Esophagus squamous epithelium (tissue), 5 donors: ENCODE results near the gene P2RY12. TPM values are rescaled to one million over a fixed set of nuclear protein-coding genes. Genes with fewer than 3 reads are reported as not detected.
"Not testable (repeated sequence)": the region's sequence is repeated elsewhere in the genome, so short reads cannot be mapped to it uniquely, and the experiment has no call there.

Source experiments
- DNase-seq: peaks from one replicate; lab custom pipeline; 2025; lab: John Stamatoyannopoulos, UW
- H3K27ac ChIP-seq, 4 donors: fragments of 200-600 bp; sonication (generic); one replicate each; pipeline ENCODE4 v1.5.1; 2016 to 2019; ENCODE audit warnings: mild to moderate bottlenecking in 1 of 4
- H3K27me3 ChIP-seq, 4 donors: fragments of 200-600 bp; sonication (generic); 1 replicate in 3 of 4; 2 replicates in 1 of 4; pipeline versions ENCODE4 v1.5.1 to v1.6.0; 2017 to 2021; ENCODE audit warnings: antibody characterized with exemption in 1 of 4
- H3K36me3 ChIP-seq, 3 donors: fragments of 200-600 bp; sonication (generic); one replicate each; pipeline ENCODE4 v1.5.1; 2016 to 2019
- H3K4me1 ChIP-seq, 3 donors: fragments of 200-600 bp; sonication (generic); one replicate each; pipeline ENCODE4 v1.5.1; 2017 to 2019
- H3K4me3 ChIP-seq, 4 donors: fragments of 200-600 bp; sonication (generic); 1 replicate in 3 of 4; 2 replicates in 1 of 4; pipeline ENCODE4 v1.5.1; 2016 to 2019; ENCODE audit warnings: mild to moderate bottlenecking in 2 of 4, moderate library complexity in 1 of 4
- H3K9me3 ChIP-seq, 3 donors: fragments of 200-600 bp; sonication (generic); one replicate each; pipeline ENCODE4 v1.5.1; 2016 to 2019
- POLR2A ChIP-seq, 4 donors: fragments of 450-650 bp; IDR thresholded peaks; one replicate each; pipeline ENCODE4 v1.6.1; 2017; ENCODE audit warnings: antibody characterized with exemption in 4 of 4, mild to moderate bottlenecking in 4 of 4, moderate library complexity in 3 of 4
- WGBS, 2 donors: methylation state at CpG; one replicate each; pipeline ENCODE4 v1.1.5; 2018; 5-methylcytosine and 5-hydroxymethylcytosine counted together
- intact Hi-C: fragments of 100-400 bp; cut with DNase I; formaldehyde crosslinking; loops from one replicate; pipeline ENCODE4 v1.15.0; 2022
- total RNA-seq, 4 donors: library from RNA; depleted of rRNA; stranded (reverse); fragments of >200 nt; gene quantifications; one replicate each; pipeline ENCODE4 v1.1.0, GENCODE V29; 2016
- TF ChIP-seq, protein P1 (sequence below), 6 experiments: fragments of 450-650 bp in 4 of 6; fragments of 200-600 bp in 2 of 6; sonication (generic) in 2 of 6; IDR thresholded peaks; one replicate each; pipeline ENCODE4 v1.5.1; 2016 to 2019; ENCODE audit warnings: antibody characterized with exemption in 6 of 6, mild to moderate bottlenecking in 4 of 6, moderate library complexity in 4 of 6
- donor health status: DM: yes; HTN: yes; CAD: no.

The P2RY12 gene
- total RNA-seq, 4 donors from 2014 or later = 1.9 to 3.1 TPM; not detected in 2

DNA sequence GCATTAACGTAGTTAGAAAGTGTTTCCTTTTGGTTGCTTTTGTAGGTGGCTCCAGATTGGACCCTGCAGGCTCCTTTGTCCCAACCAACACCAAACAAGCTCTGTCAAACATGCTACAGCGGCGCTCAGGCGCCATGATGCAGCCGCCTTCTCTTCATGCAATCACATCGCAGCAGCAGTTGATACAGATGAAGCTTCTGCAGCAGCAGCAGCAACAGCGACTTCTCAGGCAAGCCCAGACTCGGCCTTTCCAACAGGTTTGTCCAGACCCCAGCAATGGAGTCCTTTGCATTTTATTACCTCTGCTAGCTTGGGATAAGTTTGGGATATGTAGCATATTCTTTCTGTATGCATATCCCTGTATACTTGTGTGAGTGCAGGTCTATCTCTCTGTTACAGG is 10.1 kb upstream of the P2RY12 start:
- TF ChIP-seq, protein P1, sequence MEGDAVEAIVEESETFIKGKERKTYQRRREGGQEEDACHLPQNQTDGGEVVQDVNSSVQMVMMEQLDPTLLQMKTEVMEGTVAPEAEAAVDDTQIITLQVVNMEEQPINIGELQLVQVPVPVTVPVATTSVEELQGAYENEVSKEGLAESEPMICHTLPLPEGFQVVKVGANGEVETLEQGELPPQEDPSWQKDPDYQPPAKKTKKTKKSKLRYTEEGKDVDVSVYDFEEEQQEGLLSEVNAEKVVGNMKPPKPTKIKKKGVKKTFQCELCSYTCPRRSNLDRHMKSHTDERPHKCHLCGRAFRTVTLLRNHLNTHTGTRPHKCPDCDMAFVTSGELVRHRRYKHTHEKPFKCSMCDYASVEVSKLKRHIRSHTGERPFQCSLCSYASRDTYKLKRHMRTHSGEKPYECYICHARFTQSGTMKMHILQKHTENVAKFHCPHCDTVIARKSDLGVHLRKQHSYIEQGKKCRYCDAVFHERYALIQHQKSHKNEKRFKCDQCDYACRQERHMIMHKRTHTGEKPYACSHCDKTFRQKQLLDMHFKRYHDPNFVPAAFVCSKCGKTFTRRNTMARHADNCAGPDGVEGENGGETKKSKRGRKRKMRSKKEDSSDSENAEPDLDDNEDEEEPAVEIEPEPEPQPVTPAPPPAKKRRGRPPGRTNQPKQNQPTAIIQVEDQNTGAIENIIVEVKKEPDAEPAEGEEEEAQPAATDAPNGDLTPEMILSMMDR (IDR thresholded peaks at IDR 0.05) = no peak
- TF ChIP-seq POLR2A (IDR thresholded peaks at IDR 0.05) = no peak
- intact Hi-C loops = no loop called here
- no peak for DNase-seq

DNA sequence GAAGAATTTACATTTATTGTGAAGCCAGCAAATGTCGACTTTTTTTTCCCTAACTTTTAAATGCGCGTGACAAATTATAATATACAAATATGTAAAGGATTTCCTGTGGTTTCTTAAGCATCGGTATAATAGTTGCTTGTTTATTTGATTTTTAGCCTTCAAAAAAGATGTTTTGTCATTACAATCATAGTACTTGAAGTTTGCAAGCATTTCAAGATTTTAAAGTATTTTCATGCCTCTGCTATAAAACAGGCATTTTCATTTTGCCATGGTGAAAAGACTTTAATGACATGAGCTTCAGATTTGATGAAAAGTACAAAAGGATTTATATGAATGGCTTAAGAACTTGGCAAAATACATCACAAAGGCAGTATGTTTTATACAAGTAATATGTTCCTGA is 9.4 kb upstream of the P2RY12 start:
- TF ChIP-seq, protein P1 (IDR thresholded peaks at IDR 0.05) = no peak
- no peak for DNase-seq
- H3K27ac ChIP-seq = no peak overlapping the region
- intact Hi-C loops = no loop called here
- H3K36me3 ChIP-seq = no peaks in the 10 kb centered on the region
- H3K9me3 ChIP-seq = no peaks in the 10 kb centered on the region
- WGBS, 2 donors = 59 to 69% methylated on average over 4 of the region's 4 CpGs
- H3K27me3 ChIP-seq = no peaks in the 10 kb centered on the region
- H3K4me1 ChIP-seq = peaks cover 0 to 10% (median 0%) of the 10 kb centered on the region in 3 donors
- no peak overlapping the region for H3K4me3 ChIP-seq

More for the DNA sequence above, 10.1 kb upstream of the P2RY12 start:
- Histone ChIP-seq H3K27me3 (no peaks in the 10 kb centered on the region), H3K27ac (no peak overlapping the region), H3K4me3 (no peak overlapping the region), H3K4me1 (peaks cover 0 to 10% (median 0%) of the 10 kb centered on the region in 3 donors), H3K9me3 (no peaks in the 10 kb centered on the region), H3K36me3 (no peaks in the 10 kb centered on the region)
- 29 to 65% methylated on average over 7 of the region's 8 CpGs for WGBS, 2 donors

DNA sequence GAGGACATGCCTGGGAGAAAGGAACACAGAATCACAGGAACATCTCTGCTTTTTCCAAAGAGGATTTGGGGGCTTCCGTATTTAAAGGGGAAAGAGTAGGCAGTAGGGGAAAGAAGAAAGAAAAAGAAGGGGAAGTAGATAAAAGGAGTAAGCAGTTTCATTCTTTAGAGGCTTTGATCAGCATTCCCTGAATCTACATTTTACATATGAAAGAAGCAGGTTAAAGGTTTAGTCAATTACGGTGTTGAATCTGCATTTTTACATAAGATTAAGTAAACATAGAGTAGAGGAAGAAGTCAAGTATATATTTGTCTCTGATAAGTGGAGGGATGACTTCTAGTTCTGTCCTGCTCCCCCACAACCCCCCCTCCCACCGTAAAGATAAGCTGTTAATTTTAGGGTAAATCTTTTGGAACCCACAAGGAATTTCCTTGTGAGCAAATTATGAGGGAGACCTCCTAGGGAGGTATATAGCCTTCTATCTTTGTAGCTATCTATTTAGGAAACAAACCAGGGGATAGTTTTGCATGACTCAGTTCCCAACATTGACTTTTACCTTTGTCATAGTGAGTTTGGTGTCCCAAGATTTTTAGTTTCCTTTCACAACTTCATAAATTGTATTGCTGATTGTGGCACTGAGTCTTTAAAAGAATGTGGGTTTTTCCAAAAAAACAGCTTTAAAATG is 8.7 kb upstream of the P2RY12 start:
- Histone ChIP-seq H3K27me3 (no peaks in the 10 kb centered on the region), H3K4me1 (peaks cover 0 to 10% (median 0%) of the 10 kb centered on the region in 3 donors), H3K36me3 (no peaks in the 10 kb centered on the region), H3K4me3 (no peak overlapping the region), H3K27ac (no peak overlapping the region), H3K9me3 (no peaks in the 10 kb centered on the region)
- no peak for TF ChIP-seq POLR2A (IDR thresholded peaks at IDR 0.05)
- TF ChIP-seq, protein P1 (IDR thresholded peaks at IDR 0.05) = no peak
- DNase-seq = no peak
- 59 to 65% methylated on average over 3 of the region's 3 CpGs for WGBS, 2 donors
- intact Hi-C loops = no loop called here

DNA sequence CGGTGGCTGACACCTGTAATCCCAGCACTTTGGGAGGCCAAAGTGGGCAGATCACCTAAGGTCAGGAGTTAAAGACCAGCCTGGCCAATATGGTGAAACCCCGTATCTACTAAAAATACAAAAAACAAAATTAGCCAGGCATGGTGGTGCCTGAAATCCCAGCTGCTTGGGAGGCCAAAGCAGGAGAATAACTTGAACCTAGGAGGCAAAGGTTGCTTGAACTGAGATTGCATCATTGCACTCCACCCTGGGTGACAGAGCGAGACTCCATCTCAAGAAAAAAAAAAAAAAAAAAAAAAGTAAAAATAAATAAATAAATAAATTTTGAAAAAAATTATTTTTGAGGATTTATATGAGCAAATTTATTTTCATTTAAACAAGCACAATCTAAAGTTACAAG is 7.6 kb upstream of the P2RY12 start:
- DNase-seq, intact Hi-C loops, H3K4me1 ChIP-seq, H3K4me3 ChIP-seq, H3K27ac ChIP-seq, H3K36me3 ChIP-seq, H3K27me3 ChIP-seq, H3K9me3 ChIP-seq: not testable (repeated sequence)
- 84 to 86% methylated on average over 3 of the region's 3 CpGs for WGBS, 2 donors

DNA sequence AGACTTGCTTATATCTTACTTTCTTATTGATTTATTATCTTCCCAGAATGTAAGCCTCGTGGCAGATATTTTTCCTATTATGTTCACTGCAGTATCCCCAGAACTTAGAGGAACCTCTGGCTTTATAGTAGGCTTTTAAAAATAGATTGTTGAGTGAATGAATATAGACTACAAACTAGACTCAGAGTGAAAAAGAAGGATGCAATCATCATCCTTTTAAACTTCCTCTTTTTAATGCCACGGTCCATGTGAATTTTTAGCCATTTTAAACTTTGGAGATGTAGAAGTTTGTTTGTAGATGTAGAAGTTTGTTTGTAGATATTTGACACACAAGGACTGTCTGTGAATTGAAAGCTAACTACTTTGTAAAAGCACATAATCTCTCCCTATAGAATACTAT is 7.2 kb upstream of the P2RY12 start:
- Histone ChIP-seq H3K9me3 (no peaks in the 10 kb centered on the region), H3K27me3 (no peaks in the 10 kb centered on the region), H3K4me1 (peaks cover 0 to 10% (median 0%) of the 10 kb centered on the region in 3 donors), H3K27ac (no peak overlapping the region), H3K4me3 (no peak overlapping the region), H3K36me3 (no peaks in the 10 kb centered on the region)
- no peak for TF ChIP-seq POLR2A (IDR thresholded peaks at IDR 0.05)
- TF ChIP-seq, protein P1 (IDR thresholded peaks at IDR 0.05) = no peak
- DNase-seq = no peak
- intact Hi-C loops = no loop called here
- 57 to 68% methylated on average over 2 of the region's 2 CpGs for WGBS, 2 donors
